HG02678 (cell line): ENCODE measurements around the gene PLA2G7.
A peak's percentile ranks its signal among the peaks of the same experiment; 100 is the strongest.
"Not testable (repeated sequence)": the region's sequence is repeated elsewhere in the genome, so short reads cannot be mapped to it uniquely, and the experiment has no call there.

Experiments used
- ATAC-seq: cut with Tn5 transposase; IDR thresholded peaks from one replicate; pipeline ENCODE4 v1.9.1; 2021; ENCODE audit warnings: mild to moderate bottlenecking, moderate library complexity; ENCODE audit not compliant: unreplicated experiment

The PLA2G7 gene

DNA sequence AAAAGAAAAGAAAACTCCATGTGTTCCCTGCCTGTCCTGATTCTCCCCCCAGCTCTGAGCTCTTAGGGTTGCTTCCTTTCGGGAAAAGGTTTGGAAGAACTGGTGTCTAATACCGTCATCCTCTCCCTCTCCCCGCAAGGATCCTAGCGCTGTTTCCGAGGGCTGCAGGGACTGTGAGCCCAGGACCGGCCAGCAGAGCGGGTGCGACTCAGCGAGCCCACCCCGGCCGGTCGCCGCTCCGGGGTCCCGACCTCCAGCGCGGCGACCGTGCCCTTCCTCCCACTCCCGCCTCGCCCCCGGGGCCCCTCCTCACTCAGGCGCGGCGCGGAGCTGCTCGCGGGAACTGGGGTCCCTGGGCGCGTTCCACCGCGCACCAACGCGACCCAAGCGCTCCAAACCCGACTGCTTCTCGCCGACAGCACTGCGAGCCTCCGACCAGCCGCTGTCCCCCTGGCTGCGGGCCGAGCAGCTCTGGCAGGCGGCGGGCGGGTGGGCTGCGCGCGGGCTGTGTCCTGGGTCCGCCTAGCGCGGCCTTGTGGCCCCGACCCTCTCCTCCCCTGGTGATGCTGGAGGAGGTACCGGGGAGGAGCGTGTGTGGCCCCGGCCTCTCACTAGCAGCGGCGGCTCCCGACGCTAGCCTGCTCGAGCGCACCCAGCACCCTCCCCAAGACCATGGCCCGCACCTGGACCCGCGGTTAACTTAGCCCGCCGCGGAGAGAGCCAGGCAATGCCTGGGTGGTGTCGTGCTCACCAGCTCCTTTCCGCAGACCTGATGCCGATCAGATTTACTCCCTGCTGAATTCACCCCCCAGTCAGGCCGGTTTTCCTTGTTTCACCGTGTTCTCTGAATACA is at the start of gene PLA2G7:
Gene PLA2G7 (minus strand): TSS at position 509 of the 853 bp plus-strand sequence. CDS start 12,484 bp downstream, outside the sequence.
- ATAC-seq, result no peak

DNA sequence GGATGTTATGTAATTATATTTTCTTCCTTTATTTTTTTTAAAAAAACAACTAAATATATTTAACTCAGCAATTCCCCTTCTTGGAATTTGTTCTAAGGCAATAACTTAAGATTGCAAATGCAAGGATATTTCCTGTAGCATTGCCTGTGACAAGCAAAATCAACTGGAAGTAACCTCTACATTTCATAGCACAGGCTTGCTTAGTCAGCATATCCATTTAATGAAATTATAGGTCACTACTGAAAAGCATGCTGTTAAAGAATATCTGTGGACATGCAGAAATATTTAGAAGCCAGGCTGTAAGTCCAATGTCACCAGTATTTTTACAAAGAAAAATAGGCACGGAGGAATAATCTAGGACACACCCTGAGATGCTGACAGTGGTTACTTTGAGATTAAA is 49.4 kb upstream of the PLA2G7 start:
- no peak for ATAC-seq

DNA sequence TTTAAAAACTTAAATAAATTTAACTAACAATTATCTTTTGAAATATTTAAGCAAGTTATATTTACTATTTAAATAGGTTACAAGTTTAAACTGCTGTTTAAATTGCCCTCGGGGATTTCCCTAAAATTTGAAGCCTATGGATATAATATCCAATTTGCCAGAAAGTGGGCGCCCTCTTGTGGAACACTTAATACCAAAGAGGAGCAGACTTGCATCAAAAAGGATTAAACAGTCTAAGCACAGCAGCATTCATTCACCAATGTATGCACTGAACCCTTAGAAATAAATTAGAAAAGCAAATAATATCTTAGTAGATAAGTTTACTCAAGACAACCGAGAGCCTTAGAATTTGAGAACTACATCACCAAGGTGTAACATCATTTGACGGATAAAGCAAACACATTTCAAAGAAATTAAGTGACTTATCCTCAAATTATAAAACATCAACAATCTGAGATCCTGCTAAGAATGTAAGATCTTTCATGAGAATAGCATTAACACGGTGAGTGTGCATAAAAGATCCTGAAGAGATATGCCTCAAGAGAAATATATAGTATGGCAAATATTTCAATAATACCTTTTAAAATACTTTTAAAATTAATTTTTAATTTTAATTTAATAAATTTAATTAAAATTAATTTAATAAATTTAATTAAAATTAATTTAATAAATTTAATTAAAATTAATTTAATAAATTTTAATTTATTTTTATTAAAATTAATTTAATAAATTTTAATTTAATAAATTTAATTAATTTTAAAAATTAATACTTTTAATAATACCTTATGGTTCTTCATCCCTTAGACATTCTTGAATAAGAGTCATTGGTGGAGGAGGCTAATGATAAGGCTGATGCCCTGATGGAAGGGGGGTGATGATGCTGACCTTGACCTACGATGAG is 46.6 kb upstream of the PLA2G7 start:
- no peak for ATAC-seq

DNA sequence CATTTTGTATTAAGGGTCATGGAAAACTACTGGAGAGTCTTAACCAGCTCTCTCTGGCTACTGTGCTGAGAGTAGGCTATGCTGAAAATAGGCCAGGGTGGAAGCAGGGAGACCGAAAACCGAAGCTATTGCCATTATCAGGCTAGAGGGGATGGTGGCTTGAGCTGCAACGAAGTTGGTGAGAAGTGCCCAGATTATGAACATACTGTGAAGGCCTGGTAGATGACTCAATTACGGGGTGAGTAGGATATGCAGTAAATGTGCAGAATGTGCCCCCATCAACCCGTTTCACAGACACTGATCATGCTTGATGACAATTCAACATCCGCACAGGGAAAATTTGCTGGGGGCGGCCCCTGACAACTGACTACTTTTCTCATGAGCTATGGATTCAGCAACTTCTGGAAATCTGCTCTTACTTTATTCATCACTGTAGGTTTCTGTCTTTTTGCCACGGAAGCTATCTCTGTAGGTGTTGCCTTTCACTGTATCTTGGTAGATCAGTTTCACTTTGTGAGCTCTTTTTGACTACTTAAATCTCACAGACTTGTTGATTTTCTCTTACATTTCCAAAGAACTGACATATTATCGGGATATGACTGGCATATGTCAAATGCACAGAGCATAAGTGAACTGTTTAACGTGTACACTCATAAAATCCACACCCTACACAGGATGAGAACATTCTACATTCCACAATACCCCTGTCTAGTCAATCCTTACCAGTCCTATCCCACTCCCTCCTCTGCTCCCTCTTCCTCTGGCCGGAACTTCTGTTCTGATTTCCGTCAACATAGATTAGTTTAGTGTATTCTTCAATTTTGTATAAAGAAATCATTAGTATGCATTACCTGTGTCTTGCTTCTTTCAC is 42.5 kb upstream of the PLA2G7 start:
- ATAC-seq, result no peak

DNA sequence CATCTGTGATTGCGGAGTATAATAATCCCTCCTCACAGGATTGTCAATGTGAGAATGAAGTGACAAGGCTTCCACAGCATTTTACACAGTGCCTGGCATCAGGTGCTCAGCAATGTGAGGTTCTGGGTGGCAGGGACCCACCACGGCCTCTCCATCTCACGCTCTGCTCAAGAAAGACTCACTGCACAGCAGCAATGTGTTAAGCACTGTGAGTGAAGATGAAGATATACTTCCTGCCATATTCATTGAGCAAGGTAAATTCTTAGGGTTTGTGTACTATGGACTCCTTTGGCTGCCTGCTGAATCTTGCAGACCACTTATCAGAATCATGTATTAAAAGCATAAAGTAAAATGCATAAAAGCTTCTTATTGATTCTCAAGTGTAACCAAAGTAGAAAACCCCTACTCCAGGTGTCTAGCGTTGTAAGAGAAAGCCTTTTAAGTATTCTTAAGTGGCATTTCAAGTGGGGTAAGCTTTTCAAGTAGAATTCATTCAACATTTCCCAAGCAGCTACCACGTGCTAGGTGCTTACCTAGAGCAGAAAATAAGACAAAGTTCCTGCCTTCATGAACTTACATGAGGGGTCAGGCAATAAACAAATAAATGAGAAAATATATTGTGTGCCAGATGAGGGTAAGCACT is 41.0 kb upstream of the PLA2G7 start:
- ATAC-seq, result no peak

DNA sequence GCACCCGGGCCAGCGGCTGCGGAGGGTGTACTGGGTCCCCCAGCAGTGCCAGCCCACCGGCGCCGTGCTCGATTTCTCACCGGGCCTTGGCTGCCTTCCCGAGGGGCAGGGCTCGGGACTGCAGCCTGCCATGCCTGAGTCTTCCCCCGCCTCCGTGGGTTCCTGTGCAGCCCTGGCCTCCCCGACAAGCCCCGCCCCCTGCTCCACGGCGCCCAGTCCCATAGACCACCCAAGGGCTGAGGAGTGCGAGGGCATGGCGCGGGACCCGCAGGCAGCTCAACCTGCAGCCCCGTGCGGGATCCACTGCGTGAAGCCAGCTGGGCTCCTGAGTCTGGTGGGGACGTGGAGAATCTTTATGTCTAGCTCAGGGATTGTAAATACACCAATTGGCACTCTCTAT is 39.6 kb upstream of the PLA2G7 start:
- not testable (repeated sequence) for ATAC-seq

DNA sequence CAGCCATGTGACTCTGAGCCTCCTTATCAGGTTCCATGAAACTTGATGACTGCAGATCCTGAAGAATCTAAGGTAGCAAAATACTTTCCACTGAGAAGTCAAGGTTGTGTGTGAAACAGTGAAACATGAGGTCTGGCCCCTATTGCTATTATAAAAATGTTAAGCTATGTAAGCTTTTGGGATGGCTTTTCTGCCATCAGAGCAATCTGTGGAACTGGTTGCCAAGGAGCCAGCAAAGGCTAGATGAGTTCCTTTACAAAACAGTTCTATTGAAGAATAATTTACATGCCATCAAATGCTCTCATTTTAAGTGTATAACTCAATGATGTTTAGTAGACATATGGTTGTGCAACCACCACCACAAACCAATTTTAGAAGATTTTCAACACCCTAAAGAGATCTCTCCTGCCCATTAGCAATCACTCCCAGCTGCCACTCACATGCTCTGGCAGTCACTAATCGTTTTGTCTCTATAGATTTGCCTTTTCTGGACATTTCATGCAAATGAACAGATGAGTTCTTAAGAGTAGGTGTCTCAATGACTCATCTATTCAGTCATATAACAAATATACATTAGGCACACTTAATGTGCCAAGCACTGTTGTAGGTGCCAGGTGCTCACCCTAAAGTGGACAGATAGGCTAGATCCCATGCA is 38.2 kb upstream of the PLA2G7 start:
- no peak for ATAC-seq

DNA sequence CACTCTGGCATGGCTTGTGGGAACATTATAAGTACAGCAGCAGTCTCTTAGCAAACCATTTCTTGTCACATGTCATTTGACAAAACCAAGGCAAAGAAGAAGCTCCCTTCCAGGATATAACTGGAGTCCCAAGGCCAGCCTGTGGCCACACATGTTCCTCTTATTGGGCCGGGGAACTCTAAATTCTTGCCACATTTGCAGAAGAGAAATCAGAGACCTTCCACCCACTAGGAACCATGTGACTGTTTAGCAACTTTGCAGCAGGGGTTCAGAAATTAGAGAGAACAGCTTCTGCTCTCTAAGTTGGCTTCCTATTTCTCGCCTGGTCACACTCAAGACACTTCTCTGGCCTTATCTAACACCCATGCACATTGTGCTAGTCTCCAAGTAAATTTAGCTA is 37.6 kb upstream of the PLA2G7 start:
- peak; percentile 59 for ATAC-seq

DNA sequence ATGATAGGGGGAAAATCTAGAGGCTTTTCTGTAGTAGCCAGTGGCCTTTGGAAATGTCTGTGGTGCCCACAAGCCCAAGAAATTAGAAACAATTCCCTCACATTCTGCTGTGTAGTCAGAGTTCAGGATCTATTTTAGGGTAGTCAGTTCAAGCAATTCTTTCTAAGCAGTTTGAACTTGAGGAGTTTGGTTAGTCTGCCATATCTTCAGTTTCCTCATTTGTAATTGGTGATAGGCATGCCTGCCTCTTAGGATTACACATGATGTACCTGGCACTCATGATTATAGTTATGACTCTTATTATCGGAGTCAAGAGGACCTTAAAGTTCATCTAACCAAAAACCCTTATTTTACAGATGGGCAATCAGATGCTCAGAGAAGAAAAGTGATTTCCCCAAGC is 36.8 kb upstream of the PLA2G7 start:
- ATAC-seq, result no peak

DNA sequence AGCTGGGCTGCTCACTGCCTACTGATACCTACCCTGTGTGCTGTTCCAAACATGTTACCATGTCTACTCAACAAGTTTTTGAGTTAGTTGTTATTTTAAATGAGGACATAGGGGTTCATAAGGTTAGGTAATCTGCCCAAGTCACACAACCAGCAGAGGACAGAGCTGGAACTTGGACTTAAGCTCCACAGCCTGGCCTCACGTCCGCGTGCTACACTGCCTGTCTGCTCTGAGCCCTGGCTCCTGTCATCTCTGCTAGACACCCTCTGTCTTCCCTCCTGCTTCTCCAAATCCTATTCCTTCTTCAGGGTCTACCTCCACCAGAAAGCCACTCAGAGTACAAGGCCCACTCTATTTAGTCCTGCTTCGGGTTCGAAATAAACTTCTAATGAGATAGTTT is 29.8 kb upstream of the PLA2G7 start:
- ATAC-seq, result no peak

DNA sequence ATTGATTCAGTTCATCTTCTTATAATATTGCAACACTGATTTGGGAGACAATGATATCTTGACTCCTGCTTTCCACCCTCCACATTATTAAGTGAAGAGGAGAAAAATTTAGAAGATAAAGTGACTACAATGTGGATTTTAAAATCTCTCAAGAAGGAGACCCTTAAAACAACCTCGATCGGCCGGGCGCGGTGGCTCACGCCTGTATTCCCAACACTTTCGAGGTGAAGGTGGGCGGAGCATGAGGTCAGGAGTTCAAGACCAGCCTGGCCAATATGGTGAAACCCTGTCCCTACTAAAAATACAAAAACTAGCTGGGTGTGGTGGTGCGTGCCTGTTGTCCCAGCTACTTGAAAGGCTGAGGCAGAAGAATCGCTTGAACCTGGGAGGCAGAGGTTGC is 29.1 kb upstream of the PLA2G7 start:
- not testable (repeated sequence) for ATAC-seq

DNA sequence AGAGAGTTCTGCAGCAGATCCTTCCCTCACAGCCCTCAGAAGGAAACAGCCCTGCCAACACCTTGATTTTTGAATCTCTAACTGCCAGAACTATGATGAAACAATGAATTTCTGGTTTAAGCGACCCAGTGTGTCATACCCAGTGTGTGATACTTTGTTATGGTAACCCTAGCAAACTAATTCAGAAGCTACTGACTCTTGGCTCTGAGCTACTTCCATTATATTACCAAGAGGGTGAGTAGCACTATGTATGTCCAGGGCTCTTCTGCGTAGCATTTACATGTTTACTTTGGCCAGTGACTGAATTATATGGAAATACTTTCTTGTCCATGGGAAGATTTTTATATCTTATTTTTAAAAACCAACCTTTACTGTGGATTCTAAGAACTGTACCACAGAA is 28.3 kb upstream of the PLA2G7 start:
- ATAC-seq, result no peak

DNA sequence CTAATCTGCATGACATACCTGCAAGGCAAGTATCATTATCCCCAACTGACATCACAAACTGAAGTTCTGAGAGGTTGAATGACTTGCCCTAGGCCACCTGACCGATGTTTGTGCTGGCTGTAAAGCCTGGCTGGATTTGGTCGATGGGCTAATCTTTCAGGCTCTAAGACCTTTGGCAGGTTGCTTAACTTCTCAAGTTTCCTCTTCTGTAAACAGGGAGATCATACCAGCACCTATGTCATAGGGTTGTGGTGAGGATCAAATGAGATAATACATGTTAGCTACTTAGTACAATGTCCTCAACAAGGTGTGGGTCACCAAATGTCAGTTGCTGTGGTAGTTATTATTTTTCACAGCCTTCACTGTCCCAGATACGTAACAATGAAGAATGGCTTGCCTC is 25.8 kb upstream of the PLA2G7 start:
- ATAC-seq, result no peak

DNA sequence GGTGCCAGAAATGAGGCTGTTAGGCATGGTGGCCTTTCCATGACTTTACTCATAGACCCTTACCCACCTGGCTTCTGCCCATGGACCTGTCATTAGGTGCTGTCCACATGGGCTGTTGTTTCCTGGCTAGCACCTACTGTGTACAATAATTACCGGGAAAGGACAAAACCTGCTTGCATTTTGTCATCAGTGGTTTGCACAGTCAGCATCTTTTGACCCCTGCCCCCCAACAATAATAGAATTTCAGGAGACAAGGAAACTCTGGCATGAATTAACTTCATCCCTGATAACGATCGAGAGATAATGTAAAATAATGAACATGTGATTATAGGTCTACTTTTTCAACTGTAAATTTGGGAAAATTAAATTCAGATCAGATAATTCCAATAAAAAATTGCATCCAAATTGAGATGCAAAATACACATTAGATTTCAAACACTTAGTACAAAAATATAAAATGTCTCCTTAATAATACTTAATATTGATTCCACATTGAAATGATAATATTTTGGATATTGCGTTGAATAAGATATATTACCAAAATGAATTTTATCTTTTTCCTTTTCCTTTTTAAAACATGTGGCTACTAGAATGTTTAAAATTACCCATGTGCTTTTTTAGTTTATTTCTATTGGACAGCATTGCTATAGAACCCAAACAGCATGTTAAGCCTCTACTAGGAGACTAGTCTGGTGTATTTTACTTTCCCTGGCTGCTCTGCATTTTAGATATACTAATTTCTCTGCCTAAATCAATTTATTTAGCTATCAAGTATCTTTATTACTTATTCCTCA is 24.0 kb upstream of the PLA2G7 start:
- no peak for ATAC-seq

DNA sequence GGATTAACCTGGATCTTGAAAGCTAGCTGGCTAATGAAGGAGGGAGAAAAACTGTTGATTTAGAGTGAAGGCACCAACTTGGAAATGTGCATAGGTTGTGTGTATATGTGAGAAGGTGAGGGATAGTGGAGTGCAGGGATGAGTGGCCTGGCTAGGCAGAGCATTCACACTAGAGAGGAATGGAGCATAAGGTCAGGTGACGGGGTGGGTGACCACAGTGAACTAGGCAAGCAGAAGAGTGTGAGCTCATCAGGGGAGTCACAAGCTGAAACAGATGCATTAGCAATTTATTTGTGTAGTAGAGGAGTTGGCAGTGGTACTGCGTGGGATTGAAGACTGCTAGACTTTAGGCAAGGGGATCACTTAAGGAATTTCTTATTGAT is 22.0 kb upstream of the PLA2G7 start:
- no peak for ATAC-seq

DNA sequence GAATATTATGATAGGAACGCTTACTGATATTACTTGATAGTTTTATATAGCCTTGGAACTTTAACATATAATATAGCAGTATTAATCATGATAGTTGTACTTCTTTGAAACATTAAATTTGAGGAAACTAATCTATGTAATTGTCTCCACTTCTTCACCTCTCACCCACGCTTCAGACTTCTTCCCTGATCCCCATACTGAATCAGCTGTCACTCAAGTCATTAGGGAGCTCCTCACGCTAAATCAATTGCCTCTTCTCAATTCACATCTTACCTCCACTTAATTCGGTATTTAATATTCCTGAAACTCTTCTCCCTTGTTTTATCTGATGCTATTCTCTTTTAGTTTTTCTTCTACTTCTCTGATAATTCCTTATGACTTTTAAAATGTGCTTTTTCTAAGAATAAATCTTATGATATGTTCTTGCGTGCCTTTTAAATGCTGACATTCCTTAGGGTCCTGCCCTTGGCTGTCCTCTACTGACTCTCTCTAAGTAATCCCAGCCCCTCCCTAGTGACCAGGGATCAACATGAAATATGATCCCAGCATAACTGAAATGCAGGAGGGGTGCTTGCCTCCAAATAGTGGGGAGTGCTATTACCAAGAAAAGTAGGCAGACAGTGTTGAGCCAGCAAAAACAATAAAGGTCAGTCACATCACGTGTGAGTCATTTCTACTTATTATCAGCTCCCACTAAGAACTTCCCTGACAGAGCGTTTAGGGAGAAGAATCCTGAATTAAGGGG is 21.5 kb upstream of the PLA2G7 start:
- ATAC-seq, result no peak

DNA sequence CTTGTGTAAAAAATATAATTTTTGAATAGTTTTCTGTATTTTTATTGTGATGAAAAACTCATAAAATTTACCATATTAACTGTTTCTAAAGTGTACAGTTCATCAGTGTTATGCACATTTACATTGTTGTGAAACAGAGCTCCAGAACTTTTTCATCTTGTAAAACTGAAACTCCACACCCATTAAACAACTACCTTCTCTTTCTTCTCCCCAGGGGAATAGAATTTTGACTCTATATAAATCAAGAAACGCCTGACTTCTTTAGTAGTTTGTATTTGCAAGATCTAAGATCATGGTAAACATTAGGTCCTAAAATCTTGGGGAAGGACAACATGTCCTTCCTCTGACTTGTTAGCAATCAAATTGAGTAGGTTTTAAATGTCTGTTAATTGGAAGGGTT is 20.7 kb upstream of the PLA2G7 start:
- no peak for ATAC-seq

DNA sequence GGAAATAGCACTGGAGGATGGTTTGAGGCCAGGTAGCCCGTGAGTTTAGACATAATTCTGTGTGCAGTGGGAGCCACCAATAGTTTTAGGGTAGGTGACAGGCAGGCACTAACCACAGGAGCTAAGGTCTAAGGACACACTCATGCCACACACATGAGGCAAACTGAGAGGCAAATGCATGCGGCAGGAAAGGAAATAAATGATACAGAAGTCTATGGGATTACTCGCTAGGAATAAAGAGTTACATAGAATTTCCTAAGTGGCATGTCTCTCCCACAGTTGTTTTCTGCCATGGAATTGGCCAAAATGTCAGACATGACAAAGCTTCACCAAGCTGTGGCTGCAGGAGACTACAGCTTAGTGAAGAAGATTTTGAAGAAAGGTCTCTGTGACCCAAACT is 16.5 kb upstream of the PLA2G7 start:
- ATAC-seq, result no peak

DNA sequence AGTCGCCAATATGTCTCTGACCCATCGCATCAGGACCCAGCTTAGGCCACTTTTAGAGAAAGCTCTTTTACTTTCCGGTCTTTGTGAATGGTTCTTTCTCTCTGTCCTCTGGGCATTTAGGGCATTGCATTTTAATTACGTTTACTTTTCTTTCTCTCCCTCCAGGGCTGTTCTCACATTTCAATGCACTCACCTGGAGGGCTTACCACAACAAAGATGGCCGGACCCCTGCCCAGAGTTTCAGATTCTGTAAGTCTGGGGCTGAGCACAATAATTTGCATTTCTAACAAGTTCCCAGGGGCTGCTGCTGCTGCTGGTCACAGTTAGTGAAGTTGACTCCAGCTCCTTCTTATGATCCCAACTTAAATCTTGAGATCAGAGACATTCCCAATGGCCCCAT is 14.6 kb upstream of the PLA2G7 start:
- no peak for ATAC-seq
